Large intestine (tissue), 3 donors: Measurements from ENCODE around the gene CLEC19A. TPM values are rescaled to one million over a fixed set of nuclear protein-coding genes. Genes with fewer than 3 reads are reported as not detected.

Source experiments
- DNase-seq, 2 donors: peaks; one replicate each; pipeline versions ENCODE4 v3.0.0 to v3.0.0-alpha.2; 2013
- H3K27ac ChIP-seq: one replicate; pipeline ENCODE4 v1.5.1; 2013; ENCODE audit warnings: low read length
- H3K27me3 ChIP-seq: 2 replicates; pipeline ENCODE4 v1.6.1; 2013; ENCODE audit warnings: low read length; ENCODE audit not compliant: control insufficient read depth, insufficient read depth
- H3K36me3 ChIP-seq: 2 replicates; pipeline ENCODE4 v1.6.1; 2013; ENCODE audit warnings: low read length; ENCODE audit not compliant: control insufficient read depth, insufficient read depth
- H3K4me1 ChIP-seq: one replicate; pipeline ENCODE4 v1.6.1; 2013; ENCODE audit warnings: low read length; ENCODE audit not compliant: control insufficient read depth, insufficient read depth
- H3K4me3 ChIP-seq: one replicate; pipeline ENCODE4 v1.5.1; 2013; ENCODE audit warnings: low read length
- H3K9me3 ChIP-seq: one replicate; pipeline ENCODE4 v1.6.1; 2013; ENCODE audit warnings: mild to moderate bottlenecking, low read depth, low read length, moderate library complexity; ENCODE audit not compliant: control insufficient read depth
- WGBS: methylation state at CpG from one replicate; pipeline ENCODE4 v1.1.5; 2013; ENCODE audit warnings: low lambda C conversion rate; ENCODE audit not compliant: insufficient coverage; 5-methylcytosine and 5-hydroxymethylcytosine counted together
- polyA plus RNA-seq: library from polyadenylated mRNA; unstranded; fragments of 120-200 nt; gene quantifications from one replicate; pipeline ENCODE4 v1.2.1, GENCODE V29; 2013

The CLEC19A gene
- polyA plus RNA-seq, 1 donor: not detected

DNA sequence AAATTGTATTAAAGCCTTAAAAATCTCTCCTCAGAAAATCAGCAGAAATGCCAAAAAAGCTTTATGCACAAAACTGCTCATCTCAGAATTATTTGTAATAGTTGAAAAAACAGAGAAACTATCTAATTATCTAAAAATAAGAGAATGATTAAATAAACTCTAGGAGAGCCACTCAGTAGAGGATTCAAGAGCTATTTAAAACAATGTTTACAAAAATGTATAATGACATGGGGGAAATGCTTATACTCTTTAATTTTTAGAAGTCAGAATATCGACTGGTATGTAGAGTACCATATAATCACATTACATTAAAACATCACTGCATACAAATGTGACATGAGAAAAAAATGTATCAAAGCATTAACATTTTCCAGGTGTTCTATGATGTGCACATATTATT lies 11.9 kb downstream of the CLEC19A start:
- Histone ChIP-seq H3K27ac (no peak overlapping the region), H3K4me1 (no peaks in the 10 kb centered on the region), H3K27me3 (no peaks in the 10 kb centered on the region), H3K36me3 (no peaks in the 10 kb centered on the region), H3K9me3 (no peaks in the 10 kb centered on the region), H3K4me3 (no peak overlapping the region)
- no CpG with 5 or more reads among the region's 1 CpG for WGBS
- no peak for DNase-seq

DNA sequence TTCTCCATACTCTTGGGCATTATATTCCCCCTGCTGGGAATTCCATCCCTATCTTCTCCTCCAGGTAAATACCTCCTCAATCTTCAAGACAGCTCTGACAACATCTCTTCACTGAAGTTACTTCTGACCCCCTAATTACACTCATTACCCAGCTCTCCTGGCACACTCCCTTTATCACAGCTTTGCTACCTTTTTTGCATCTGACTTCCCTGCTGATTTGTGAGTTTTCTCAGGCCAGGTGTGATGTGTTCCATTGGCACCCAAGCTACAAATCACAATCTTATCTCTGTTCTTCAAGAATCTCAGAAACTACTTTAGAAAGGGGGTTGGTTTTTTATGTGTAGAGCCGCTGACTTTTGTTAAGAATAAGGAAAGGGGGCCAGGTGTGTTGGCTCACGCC lies 14.0 kb downstream of the CLEC19A start:
- H3K4me1 ChIP-seq: no peaks in the 10 kb centered on the region
- no peak overlapping the region for H3K27ac ChIP-seq
- no peaks in the 10 kb centered on the region for H3K27me3 ChIP-seq
- no peak for DNase-seq
- H3K36me3 ChIP-seq: no peaks in the 10 kb centered on the region
- no peaks in the 10 kb centered on the region for H3K9me3 ChIP-seq
- H3K4me3 ChIP-seq: no peak overlapping the region
- WGBS: no CpG with 5 or more reads among the region's 2 CpGs

DNA sequence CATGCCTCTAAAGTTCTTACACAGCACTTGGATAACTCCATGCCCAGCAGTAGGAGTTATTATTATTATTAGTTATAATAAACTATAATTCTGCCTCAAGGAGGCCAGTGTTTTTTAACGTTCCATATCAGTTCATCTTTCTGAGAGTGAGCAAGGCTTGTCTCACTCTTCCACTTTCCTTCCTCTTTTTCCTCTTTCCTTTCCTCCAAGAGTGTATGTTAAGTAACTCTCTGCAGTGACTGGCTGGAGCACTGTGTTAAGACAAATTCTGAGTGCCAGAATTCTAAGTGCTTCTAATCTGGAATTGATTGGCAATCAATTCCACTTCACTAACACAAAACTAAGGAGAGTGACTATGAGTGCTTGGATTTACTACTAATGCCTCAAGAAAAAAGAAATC lies 16.4 kb downstream of the CLEC19A start:
- no peaks in the 10 kb centered on the region for H3K9me3 ChIP-seq
- H3K4me3 ChIP-seq: no peak overlapping the region
- 60% methylated on average over 1 of the region's 1 CpG for WGBS
- no peaks in the 10 kb centered on the region for H3K4me1 ChIP-seq
- H3K36me3 ChIP-seq: no peaks in the 10 kb centered on the region
- no peak for DNase-seq
- no peak overlapping the region for H3K27ac ChIP-seq
- no peaks in the 10 kb centered on the region for H3K27me3 ChIP-seq

DNA sequence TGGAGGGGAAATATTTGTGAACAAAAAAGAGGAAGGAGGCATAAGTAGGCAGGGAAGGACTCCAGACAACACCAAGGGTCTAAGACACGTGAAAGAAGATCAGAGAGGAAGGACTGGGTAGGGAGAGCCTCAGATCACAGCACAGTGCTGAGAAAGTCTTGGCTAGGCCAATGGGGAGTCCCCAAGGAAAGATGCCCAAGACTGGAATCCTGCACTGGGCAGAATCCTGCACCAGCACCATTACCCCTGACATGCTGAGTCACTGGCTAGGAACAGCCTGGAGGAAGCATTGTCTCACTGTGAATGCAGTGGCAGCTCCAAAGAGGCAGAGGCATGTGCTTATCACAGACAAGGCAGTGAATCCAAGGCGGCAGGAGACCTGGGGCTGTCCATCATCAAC lies 19.2 kb downstream of the CLEC19A start:
- Histone ChIP-seq H3K27me3 (no peaks in the 10 kb centered on the region), H3K9me3 (no peaks in the 10 kb centered on the region), H3K4me1 (no peaks in the 10 kb centered on the region), H3K4me3 (no peak overlapping the region), H3K36me3 (no peaks in the 10 kb centered on the region), H3K27ac (no peak overlapping the region)
- WGBS: no CpG with 5 or more reads among the region's 2 CpGs
- no peak for DNase-seq

DNA sequence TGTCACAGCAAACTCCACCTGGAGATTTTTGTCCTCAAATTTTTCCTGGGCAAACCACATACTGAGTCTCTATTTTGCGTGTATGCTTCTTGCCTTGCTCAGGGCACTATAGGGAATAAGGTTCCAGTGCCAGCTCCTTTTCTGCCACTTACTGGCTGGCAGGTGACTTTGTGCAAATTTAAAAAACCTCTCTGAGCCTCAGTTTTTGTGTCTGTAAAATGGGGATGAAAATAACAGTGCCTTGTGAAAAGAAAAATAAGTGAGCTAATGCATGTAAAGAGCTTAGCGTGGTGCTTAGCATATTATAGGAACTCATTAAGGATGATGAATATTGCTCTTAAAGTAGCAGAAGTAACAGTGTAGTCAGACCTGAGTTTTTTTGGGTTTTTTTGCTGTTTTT lies 19.9 kb downstream of the CLEC19A start:
- WGBS: 86% methylated on average over 1 of the region's 2 CpGs
- no peaks in the 10 kb centered on the region for H3K4me1 ChIP-seq

DNA sequence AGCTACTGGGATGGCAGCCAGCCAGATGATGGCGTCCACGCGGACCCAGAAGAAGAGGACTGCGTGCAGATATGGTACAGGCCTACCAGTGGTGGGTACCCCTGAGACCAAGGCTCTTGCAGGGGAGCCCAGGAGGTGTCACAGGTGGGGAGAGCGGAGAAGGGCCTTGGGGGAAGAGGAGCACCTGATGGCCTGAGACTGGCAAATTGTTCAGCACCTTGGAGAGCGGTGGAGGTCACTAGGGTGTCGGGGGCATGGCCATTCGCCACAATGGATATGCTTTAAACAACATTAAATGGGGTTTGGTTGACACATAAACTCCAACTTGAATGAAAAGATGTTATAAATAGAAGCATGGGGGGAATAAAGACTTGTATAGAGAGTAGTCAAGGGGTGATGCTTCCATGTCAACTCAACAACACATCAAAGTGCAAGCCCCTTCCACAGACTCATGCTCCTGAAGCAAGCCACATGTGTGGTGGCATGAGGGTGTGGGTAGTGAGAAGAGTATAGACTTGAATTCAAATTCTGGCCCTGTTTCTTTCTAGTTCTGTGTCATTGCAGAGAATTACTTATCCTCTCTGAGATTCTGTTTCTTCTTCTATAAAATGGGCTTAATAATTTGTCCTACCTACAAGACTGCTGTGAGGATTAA lies 22.2 kb downstream of the CLEC19A start:
- no peaks in the 10 kb centered on the region for H3K36me3 ChIP-seq
- WGBS: no CpG with 5 or more reads among the region's 8 CpGs

More for the DNA sequence above, 19.9 kb downstream of the CLEC19A start:
- H3K27me3 ChIP-seq: no peaks in the 10 kb centered on the region
- H3K4me3 ChIP-seq: no peak overlapping the region
- H3K27ac ChIP-seq: no peak overlapping the region
- no peaks in the 10 kb centered on the region for H3K9me3 ChIP-seq
- H3K36me3 ChIP-seq: no peaks in the 10 kb centered on the region
- no peak for DNase-seq

DNA sequence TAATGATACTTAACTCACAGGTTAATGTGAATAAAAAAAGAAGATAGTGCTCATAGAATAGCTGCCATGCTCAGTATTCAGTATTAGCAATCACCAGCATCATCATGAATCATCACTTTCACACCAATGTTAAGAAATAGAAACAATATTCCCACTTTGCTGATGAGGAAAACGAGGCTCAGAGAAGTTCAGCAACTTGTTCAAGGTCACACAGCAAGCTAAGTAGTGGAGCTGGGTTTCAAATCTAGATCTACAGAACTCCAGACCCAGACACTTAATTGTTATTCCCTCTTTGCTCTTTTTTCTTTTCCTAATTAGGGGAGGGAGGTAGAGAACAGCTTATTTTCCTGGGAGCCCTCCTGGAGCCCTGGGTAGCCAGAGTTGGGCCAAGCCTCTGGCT lies 22.9 kb downstream of the CLEC19A start:
- WGBS: no CpG with 5 or more reads among the region's 1 CpG
- Histone ChIP-seq H3K4me1 (no peaks in the 10 kb centered on the region), H3K9me3 (no peaks in the 10 kb centered on the region), H3K27me3 (no peaks in the 10 kb centered on the region), H3K36me3 (no peaks in the 10 kb centered on the region), H3K4me3 (no peak overlapping the region), H3K27ac (no peak overlapping the region)
- DNase-seq: no peak

More for the DNA sequence above, 22.2 kb downstream of the CLEC19A start:
- Histone ChIP-seq H3K27ac (no peak overlapping the region), H3K4me3 (no peak overlapping the region), H3K4me1 (no peaks in the 10 kb centered on the region), H3K27me3 (no peaks in the 10 kb centered on the region), H3K9me3 (no peaks in the 10 kb centered on the region)
- no peak for DNase-seq

DNA sequence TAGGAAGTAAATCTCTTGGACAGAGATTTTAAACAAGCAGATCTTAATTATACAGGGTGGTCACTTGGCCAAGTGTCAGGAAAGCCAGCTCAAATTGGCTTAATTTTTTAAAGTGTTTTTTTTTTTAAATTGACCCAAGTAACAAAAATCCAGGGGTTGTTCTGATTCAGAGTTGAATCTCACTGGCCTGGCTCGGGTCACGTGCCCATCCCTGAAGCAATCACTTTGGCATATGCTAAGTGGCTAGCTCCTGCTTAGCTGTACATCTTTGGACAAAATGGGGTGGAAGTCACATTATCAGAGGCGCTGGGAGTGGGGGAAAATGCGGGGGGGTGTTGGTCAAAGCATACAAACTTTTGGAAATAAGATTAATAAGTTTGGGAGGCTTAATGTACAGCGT lies 23.6 kb downstream of the CLEC19A start:
- no peak overlapping the region for H3K4me3 ChIP-seq
- DNase-seq: no peak
- no peaks in the 10 kb centered on the region for H3K36me3 ChIP-seq
- no peaks in the 10 kb centered on the region for H3K27me3 ChIP-seq
- no peaks in the 10 kb centered on the region for H3K4me1 ChIP-seq
- WGBS: 100% methylated on average over 2 of the region's 5 CpGs
- H3K27ac ChIP-seq: no peak overlapping the region
- H3K9me3 ChIP-seq: no peaks in the 10 kb centered on the region

DNA sequence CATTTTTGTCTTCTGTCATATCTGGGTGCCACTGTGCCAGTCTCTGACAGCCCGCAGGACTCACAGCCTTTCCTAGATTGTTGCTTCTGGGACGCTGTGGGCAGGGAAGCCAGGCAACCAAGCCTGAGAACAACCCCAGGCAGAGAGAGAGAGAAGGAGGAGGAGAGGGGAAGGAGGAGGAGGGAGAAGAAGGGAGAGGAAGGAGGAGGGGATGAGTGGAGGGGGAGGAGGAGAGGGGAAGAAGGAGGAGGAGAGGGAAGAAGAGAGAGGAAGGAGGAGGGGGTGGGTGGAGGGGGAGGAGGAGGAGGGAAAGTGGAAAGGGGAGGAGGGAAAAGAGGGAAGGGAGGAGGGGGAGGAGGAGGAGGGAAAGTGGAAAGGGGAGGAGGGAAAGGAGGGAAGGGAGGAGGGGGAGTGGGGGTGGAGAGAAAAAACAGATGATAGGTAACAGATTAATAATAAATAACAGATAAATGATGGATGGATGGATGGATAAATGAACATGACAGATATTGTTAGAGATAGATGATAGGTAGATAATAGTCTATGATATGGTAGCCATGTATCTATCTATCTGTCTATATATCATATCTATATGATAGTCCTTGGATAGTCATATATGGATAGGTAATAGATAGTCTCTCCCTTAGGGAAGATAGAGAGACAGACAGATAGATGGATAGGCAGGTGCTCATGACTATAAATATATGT lies 29.3 kb downstream of the CLEC19A start:
- no peak for DNase-seq

DNA sequence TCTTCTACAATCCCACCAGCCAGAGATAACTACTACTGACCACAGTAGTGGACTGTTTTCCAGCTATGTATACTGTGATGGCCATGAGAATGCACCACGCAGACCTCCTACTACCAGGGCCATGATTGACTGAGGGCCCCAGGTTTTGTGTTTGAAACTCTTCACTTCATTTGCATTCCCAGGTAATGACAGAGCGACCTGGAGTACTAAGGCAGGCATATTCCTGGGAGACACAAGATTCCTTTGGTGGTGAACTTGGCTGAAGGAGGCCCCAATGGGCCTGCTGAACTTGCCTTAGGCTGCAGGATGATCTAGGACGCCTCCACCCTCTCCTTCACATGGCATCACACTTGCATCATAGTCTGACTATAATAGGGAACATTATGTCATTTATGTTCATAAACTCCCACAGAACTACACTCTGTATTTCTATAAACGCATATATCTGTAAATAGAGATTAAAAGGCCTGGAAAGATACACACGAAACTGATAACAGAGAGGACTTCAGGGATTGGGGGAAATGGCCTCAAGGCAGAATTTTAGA lies 30.4 kb downstream of the CLEC19A start:
- WGBS: 73% methylated on average over 2 of the region's 5 CpGs
- H3K36me3 ChIP-seq: no peaks in the 10 kb centered on the region
- no peak for DNase-seq
- no peaks in the 10 kb centered on the region for H3K9me3 ChIP-seq
- H3K27ac ChIP-seq: no peak overlapping the region
- H3K27me3 ChIP-seq: no peaks in the 10 kb centered on the region
- no peak overlapping the region for H3K4me3 ChIP-seq
- H3K4me1 ChIP-seq: no peaks in the 10 kb centered on the region

More for the DNA sequence above, 29.3 kb downstream of the CLEC19A start:
- Histone ChIP-seq H3K27ac (no peak overlapping the region), H3K4me1 (no peaks in the 10 kb centered on the region), H3K4me3 (no peak overlapping the region), H3K27me3 (no peaks in the 10 kb centered on the region), H3K36me3 (no peaks in the 10 kb centered on the region), H3K9me3 (no peaks in the 10 kb centered on the region)
- no CpG with 5 or more reads among the region's 2 CpGs for WGBS
